DMS53 treated with DMSO at 0.1 percent for 48 hours (cell line): ENCODE results near the gene RNU6-9.
A peak's percentile ranks its signal among the peaks of the same experiment; 100 is the strongest.
"Not testable (repeated sequence)": the region's sequence is repeated elsewhere in the genome, so short reads cannot be mapped to it uniquely, and the experiment has no call there.

Experiments
- DNase-seq: peaks from one replicate; lab custom pipeline; 2025; ENCODE audit not compliant: unreplicated experiment; lab: John Stamatoyannopoulos, UW

Gene RNU6-9

DNA sequence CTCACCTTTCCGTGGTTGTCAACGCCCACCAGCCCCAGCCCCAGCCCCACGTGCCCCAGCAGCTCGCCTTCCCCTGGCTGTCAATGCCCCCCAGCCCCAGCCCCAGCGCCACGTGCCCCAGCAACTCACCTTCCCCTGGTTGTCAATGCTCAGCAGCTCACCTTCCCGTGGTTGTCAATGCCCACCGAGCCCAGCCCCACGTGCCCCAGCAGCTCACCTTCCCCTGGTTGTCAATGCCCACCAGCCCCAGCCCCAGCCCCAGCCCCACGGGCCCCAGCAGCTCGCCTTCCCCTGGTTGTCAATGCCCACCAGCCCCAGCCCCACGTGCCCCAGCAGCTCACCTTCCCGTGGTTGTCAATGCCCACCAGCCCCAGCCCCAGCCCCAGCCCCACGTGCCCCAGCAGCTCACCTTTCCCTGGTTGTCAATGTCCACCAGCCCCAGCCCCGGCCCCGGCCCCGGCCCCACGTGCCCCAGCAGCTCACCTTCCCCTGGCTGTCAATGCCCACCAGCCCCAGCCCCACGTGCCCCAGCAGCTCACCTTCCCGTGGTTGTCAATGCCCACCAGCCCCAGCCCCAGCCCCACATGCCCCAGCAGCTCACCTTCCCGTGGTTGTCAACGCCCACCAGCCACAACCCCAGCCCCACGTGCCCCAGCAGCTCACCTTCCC, 15.2 kb upstream of the RNU6-9 start:
- not testable (repeated sequence) for DNase-seq

GRCh38 chr19:878751-879561, 14.3 kb upstream of the RNU6-9 start:
- not testable (repeated sequence) for DNase-seq

GRCh38 chr19:879711-880438, 13.4 kb upstream of the RNU6-9 start:
- no peak for DNase-seq

GRCh38 chr19:881385-882071, 11.8 kb upstream of the RNU6-9 start:
- no peak for DNase-seq

- no peak for DNase-seq
Observed at GRCh38 chr19:882871-883497, 10.3 kb upstream of the RNU6-9 start.

- peak; percentile 75 for DNase-seq
Observed at GRCh38 chr19:883661-884211, 9.5 kb upstream of the RNU6-9 start.

GRCh38 chr19:884420-885211, 8.7 kb upstream of the RNU6-9 start:
- DNase-seq, result no peak

- DNase-seq, result no peak
Observed at GRCh38 chr19:885536-886224, 7.6 kb upstream of the RNU6-9 start.

- no peak for DNase-seq
Observed at GRCh38 chr19:887072-887471, 6.2 kb upstream of the RNU6-9 start.

DNA sequence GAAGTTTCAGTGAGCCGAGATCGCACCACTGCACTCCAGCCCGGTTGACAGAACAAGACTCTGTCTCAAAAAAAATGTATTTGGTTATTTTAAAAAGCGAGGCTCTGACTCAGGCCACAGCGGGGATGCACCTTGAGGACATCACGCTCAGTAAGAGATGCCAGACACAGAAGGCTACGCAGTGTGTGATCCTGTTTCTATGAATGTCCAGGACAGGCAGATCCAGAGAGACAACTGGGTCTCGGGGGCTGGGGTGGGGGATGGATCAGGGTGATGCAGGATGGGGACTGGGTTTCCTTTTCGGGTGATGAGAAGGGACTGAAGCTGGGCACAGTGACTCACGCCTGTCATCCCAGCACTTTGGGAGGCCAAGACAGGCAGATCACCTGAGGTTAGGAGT, 5.7 kb upstream of the RNU6-9 start:
- DNase-seq, result no peak

DNA sequence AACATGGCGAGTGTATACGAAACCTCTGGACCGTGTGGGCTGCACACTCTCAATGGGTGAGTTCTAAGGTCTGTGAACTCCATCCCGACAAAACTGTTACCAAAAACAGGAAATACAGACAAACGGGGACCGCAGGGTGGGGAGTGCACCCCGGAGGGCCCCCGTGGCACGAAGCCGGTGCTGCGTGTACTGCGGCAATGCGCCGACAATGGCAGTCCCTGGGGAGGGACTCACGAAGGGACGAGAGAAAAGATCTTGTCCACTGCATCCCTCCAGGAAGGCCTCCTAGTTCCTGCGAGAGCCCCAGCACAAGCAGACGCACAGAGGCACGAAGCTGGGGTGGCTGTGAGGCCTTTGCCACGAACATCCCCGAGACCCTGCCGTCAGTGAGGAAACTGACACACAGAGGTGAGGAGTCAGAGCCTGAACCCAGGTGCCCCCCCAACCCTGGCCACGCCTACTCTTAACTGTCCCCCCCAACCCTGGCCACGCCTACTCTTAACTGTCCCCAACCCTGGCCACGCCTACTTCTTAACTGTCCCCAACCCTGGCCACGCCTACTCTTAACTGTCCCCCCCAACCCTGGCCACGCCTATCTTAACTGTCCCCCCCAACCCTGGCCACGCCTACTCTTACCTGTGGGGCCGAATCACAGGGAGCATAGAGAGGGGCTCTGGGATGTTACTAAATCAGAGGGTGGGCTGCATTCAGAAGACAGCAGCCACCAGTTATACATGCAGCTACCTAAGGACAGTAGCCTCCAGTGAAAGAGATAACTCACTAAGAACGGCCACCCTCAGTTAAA, 4.5 kb upstream of the RNU6-9 start:
- DNase-seq, result no peak

DNA sequence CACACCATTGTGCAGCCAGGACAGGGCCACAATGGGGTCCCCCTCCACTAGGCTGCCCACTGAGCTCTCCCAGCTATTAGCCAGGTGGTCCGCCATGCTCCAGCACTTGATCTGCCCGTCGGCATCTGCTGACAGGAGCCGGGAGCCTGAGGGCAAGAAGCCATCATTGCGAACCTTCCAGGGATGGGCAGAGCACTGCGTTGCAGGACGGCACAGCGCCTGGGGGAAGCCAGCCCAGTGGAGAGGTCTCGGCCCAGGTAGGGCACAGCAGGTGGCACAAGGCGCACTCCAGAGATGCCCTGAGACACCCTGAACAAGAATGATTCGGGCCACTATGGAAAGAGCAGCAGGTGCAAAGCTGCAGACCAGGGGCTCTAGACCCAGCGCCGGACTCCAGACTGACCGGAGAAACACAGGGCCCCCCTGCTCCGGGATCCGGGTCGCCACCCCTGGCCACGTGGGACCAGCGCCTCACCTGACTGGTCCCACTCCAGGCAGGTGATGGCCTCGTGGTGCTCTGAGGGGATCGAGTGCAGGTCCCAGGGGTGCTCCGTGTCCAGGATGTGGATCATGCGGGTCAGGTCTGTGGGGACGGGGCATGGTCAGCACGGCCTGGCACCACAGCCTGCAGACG, 3.5 kb upstream of the RNU6-9 start:
- no peak for DNase-seq

- DNase-seq, result no peak
Observed at GRCh38 chr19:890831-891230, 2.5 kb upstream of the RNU6-9 start.

GRCh38 chr19:891421-892200, 1.7 kb upstream of the RNU6-9 start:
- DNase-seq, result peak; percentile 57

GRCh38 chr19:892243-892893, 916 bp upstream of the RNU6-9 start:
- no peak for DNase-seq

DNA sequence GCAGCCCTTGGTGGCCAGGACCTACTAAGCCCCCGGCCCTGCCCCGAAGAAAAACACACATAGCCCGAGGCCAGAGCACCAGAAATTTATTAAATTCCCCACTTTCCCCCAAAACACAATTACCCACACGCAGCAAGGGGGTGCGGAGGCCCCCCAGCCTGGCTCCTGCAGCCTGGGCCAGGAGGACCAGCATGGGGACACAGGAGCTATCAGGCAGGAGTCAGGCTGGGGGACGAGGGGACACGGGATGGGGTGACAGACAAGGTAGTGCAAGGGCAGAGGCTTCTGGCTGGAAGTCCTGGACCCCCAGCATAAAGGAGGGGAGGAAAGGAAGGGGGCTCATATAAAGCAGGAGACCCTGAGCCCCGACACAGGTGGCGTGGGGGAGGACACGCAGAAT, 3.1 kb downstream of the RNU6-9 start:
- DNase-seq, result no peak

DNA sequence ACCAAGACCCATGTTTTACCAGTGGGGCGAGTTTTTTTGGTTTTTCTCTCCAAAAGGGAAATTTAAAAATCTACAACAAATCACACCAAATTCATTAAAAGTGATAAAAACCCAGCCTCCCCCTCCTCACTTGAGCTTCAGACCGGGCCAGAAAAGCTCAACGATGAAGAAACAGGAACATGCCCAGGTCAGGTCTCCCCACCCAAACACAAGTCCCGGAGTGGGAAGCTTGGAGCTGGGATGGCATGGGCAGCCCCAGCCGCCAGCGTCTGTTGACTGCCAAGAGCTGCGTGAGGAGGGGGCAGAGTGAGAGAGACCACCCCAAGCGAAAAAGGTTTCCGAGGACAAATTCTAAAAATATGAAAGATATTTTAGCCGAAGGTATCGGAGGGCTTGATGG, 3.7 kb downstream of the RNU6-9 start:
- no peak for DNase-seq
